Measurements from ENCODE around the gene ACVR1. TPM values are rescaled to one million over a fixed set of nuclear protein-coding genes. Genes with fewer than 3 reads are reported as not detected.

Gene ACVR1
- total RNA-seq, 2 experiments from 2014 or later = 13.4 to 16.1 TPM

GRCh38 chr2:157864857-157865430 lies 11.2 kb downstream of the ACVR1 start:
- peaks cover 5% of the 10 kb centered on the region for H3K36me3 Mint-ChIP-seq
- peaks cover 15% of the 10 kb centered on the region for H3K4me1 Mint-ChIP-seq
- DNase-seq = no peak
- peaks cover 2% of the 10 kb centered on the region for H3K9me3 Mint-ChIP-seq
- no peak overlapping the region for H3K27ac Mint-ChIP-seq
- POLR2A ChIA-PET = interaction anchor here (1.1 kb wide), 1 partner anchor 12 kb away, joined by 3 read pairs; the partner anchor contains the start of gene ACVR1
- no peak overlapping the region for H3K4me3 Mint-ChIP-seq
- ATAC-seq (ENCODE audit: low read depth) = no peak
- H3K27me3 Mint-ChIP-seq = no peaks in the 10 kb centered on the region

GRCh38 chr2:157858846-157859245 lies 17.3 kb downstream of the ACVR1 start:
- no peak for DNase-seq
- H3K27ac Mint-ChIP-seq = no peak overlapping the region
- POLR2A ChIA-PET = no interaction called here
- H3K36me3 Mint-ChIP-seq = peaks cover 19% of the 10 kb centered on the region
- no peaks in the 10 kb centered on the region for H3K27me3 Mint-ChIP-seq
- no peak for ATAC-seq (ENCODE audit: low read depth)
- no peaks in the 10 kb centered on the region for H3K9me3 Mint-ChIP-seq
- no peak overlapping the region for H3K4me3 Mint-ChIP-seq
- H3K4me1 Mint-ChIP-seq = peaks cover 3% of the 10 kb centered on the region

GRCh38 chr2:157857881-157858280 lies 18.2 kb downstream of the ACVR1 start:
- Mint-ChIP-seq H3K9me3 (no peaks in the 10 kb centered on the region), H3K4me1 (peaks cover 3% of the 10 kb centered on the region), H3K4me3 (no peak overlapping the region), H3K36me3 (peaks cover 19% of the 10 kb centered on the region), H3K27me3 (no peaks in the 10 kb centered on the region), H3K27ac (no peak overlapping the region)
- no peak for ATAC-seq (ENCODE audit: low read depth)
- POLR2A ChIA-PET = no interaction called here
- DNase-seq = no peak

GRCh38 chr2:157856187-157856515 lies 20.0 kb downstream of the ACVR1 start:
- no peak for ATAC-seq (ENCODE audit: low read depth)
- Mint-ChIP-seq H3K27ac (no peak overlapping the region), H3K27me3 (no peaks in the 10 kb centered on the region), H3K9me3 (no peaks in the 10 kb centered on the region), H3K4me3 (no peak overlapping the region), H3K4me1 (peaks cover 3% of the 10 kb centered on the region), H3K36me3 (peaks cover 20% of the 10 kb centered on the region)
- POLR2A ChIA-PET = no interaction called here
- DNase-seq = no peak

GRCh38 chr2:157853820-157854219 lies 22.3 kb downstream of the ACVR1 start:
- Mint-ChIP-seq H3K4me3 (no peak overlapping the region), H3K27ac (no peak overlapping the region), H3K4me1 (peaks cover 6% of the 10 kb centered on the region), H3K36me3 (peaks cover 23% of the 10 kb centered on the region), H3K27me3 (no peaks in the 10 kb centered on the region), H3K9me3 (peaks cover 2% of the 10 kb centered on the region)
- no peak for DNase-seq
- POLR2A ChIA-PET = no interaction called here
- ATAC-seq (ENCODE audit: low read depth) = no peak

GRCh38 chr2:157853211-157853610 lies 22.9 kb downstream of the ACVR1 start:
- H3K9me3 Mint-ChIP-seq = peaks cover 2% of the 10 kb centered on the region
- POLR2A ChIA-PET = interaction anchor here (0.5 kb wide), 1 partner anchor 45 kb away, joined by 4 read pairs; no protein-coding TSS in a partner anchor

GRCh38 chr2:157849591-157849990 lies 26.5 kb downstream of the ACVR1 start:
- peaks cover 4% of the 10 kb centered on the region for H3K9me3 Mint-ChIP-seq
- H3K4me3 Mint-ChIP-seq = no peak overlapping the region
- no peaks in the 10 kb centered on the region for H3K27me3 Mint-ChIP-seq
- POLR2A ChIA-PET = no interaction called here
- ATAC-seq (ENCODE audit: low read depth) (no peak), DNase-seq (no peak)
- H3K36me3 Mint-ChIP-seq = peaks cover 26% of the 10 kb centered on the region
- H3K4me1 Mint-ChIP-seq = peaks cover 3% of the 10 kb centered on the region
- no peak overlapping the region for H3K27ac Mint-ChIP-seq

More at GRCh38 chr2:157853211-157853610, 22.9 kb downstream of the ACVR1 start:
- no peak overlapping the region for H3K4me3 Mint-ChIP-seq
- no peaks in the 10 kb centered on the region for H3K27me3 Mint-ChIP-seq
- ATAC-seq (ENCODE audit: low read depth) (no peak), DNase-seq (no peak)
- peaks cover 6% of the 10 kb centered on the region for H3K4me1 Mint-ChIP-seq
- no peak overlapping the region for H3K27ac Mint-ChIP-seq
- H3K36me3 Mint-ChIP-seq = peaks cover 26% of the 10 kb centered on the region

GRCh38 chr2:157848213-157848612 lies 27.9 kb downstream of the ACVR1 start:
- POLR2A ChIA-PET = interaction anchor here (0.7 to 0.9 kb wide), 2 partner anchors 10 to 50 kb away, joined by 3 to 4 read pairs; no protein-coding TSS in a partner anchor
- no peak for ATAC-seq (ENCODE audit: low read depth)
- Mint-ChIP-seq H3K36me3 (peaks cover 28% of the 10 kb centered on the region), H3K4me1 (peaks cover 3% of the 10 kb centered on the region), H3K4me3 (no peak overlapping the region), H3K27ac (no peak overlapping the region), H3K27me3 (no peaks in the 10 kb centered on the region), H3K9me3 (peaks cover 4% of the 10 kb centered on the region)
- DNase-seq = no peak

GRCh38 chr2:157845081-157845480 lies 31.0 kb downstream of the ACVR1 start:
- no peak overlapping the region for H3K27ac Mint-ChIP-seq
- H3K27me3 Mint-ChIP-seq = no peaks in the 10 kb centered on the region
- DNase-seq (no peak), ATAC-seq (ENCODE audit: low read depth) (no peak)
- no peak overlapping the region for H3K4me3 Mint-ChIP-seq
- POLR2A ChIA-PET = no interaction called here
- peaks cover 24% of the 10 kb centered on the region for H3K36me3 Mint-ChIP-seq
- H3K9me3 Mint-ChIP-seq = peaks cover 4% of the 10 kb centered on the region
- H3K4me1 Mint-ChIP-seq = peaks cover 3% of the 10 kb centered on the region

GRCh38 chr2:157843935-157844334 lies 32.2 kb downstream of the ACVR1 start:
- H3K27me3 Mint-ChIP-seq = no peaks in the 10 kb centered on the region
- DNase-seq = no peak
- no peak for ATAC-seq (ENCODE audit: low read depth)
- H3K27ac Mint-ChIP-seq = no peak overlapping the region
- H3K4me1 Mint-ChIP-seq = no peaks in the 10 kb centered on the region
- H3K9me3 Mint-ChIP-seq = peaks cover 3% of the 10 kb centered on the region
- H3K36me3 Mint-ChIP-seq = peaks cover 21% of the 10 kb centered on the region
- POLR2A ChIA-PET = no interaction called here
- no peak overlapping the region for H3K4me3 Mint-ChIP-seq

- ATAC-seq (ENCODE audit: low read depth) (no peak), DNase-seq (no peak)
- peaks cover 2% of the 10 kb centered on the region for H3K9me3 Mint-ChIP-seq
- no peak overlapping the region for H3K4me3 Mint-ChIP-seq
- H3K27ac Mint-ChIP-seq = no peak overlapping the region
- H3K27me3 Mint-ChIP-seq = no peaks in the 10 kb centered on the region
- peaks cover 6% of the 10 kb centered on the region for H3K4me1 Mint-ChIP-seq
- POLR2A ChIA-PET = no interaction called here
- peaks cover 17% of the 10 kb centered on the region for H3K36me3 Mint-ChIP-seq
Measured at GRCh38 chr2:157843081-157843480, 33.0 kb downstream of the ACVR1 start.

GRCh38 chr2:157842106-157842879 lies 33.8 kb downstream of the ACVR1 start:
- Mint-ChIP-seq H3K27ac (no peak overlapping the region), H3K36me3 (peaks cover 13% of the 10 kb centered on the region), H3K4me3 (no peak overlapping the region), H3K4me1 (peaks cover 12% of the 10 kb centered on the region), H3K27me3 (no peaks in the 10 kb centered on the region), H3K9me3 (no peaks in the 10 kb centered on the region)
- POLR2A ChIA-PET = no interaction called here
- ATAC-seq (ENCODE audit: low read depth) (no peak), DNase-seq (no peak)

GRCh38 chr2:157841485-157841884 lies 34.6 kb downstream of the ACVR1 start:
- Mint-ChIP-seq H3K36me3 (peaks cover 11% of the 10 kb centered on the region), H3K9me3 (no peaks in the 10 kb centered on the region), H3K4me3 (no peak overlapping the region), H3K4me1 (peaks cover 18% of the 10 kb centered on the region), H3K27me3 (no peaks in the 10 kb centered on the region), H3K27ac (no peak overlapping the region)
- no peak for ATAC-seq (ENCODE audit: low read depth)
- no peak for DNase-seq
- POLR2A ChIA-PET = no interaction called here

GRCh38 chr2:157840568-157841156 lies 35.5 kb downstream of the ACVR1 start:
- Mint-ChIP-seq H3K36me3 (peaks cover 11% of the 10 kb centered on the region), H3K27me3 (no peaks in the 10 kb centered on the region), H3K4me1 (peaks cover 18% of the 10 kb centered on the region), H3K9me3 (no peaks in the 10 kb centered on the region), H3K4me3 (no peak overlapping the region), H3K27ac (no peak overlapping the region)
- ATAC-seq (ENCODE audit: low read depth) = no peak
- POLR2A ChIA-PET = no interaction called here
- DNase-seq = no peak

Data from activated naive CD8-positive, alpha-beta T cell treated with anti-CD3 and anti-CD28 coated beads, Interleukin-2, amount 10 ng/mL, durations not matched to agents 7 days and 5 days (primary cell).